Caco-2 (cell line): ENCODE results near the gene STK10. TPM values are rescaled to one million over a fixed set of nuclear protein-coding genes. Genes with fewer than 3 reads are reported as not detected.

ENCODE experiments used
- BruUV-seq: library from RNA; stranded (reverse); fragments of 400-500 nt; replicated peaks from 2 replicates; lab custom pipeline; 2021; lab: Mats Ljungman, UMichigan
- CTCF ChIA-PET: fragments of 300-600 bp; sonication (Branson Sonifier 250); formaldehyde crosslinking; loops from one replicate; lab custom pipeline; 2022; ENCODE audit warnings: antibody characterized with exemption; lab: Charles Lee
- POLR2A ChIA-PET: fragments of 300-600 bp; sonication (Branson Sonifier 250); formaldehyde crosslinking; loops from one replicate; lab custom pipeline; 2022; ENCODE audit warnings: antibody characterized with exemption; lab: Charles Lee
- DNase-seq, 2 experiments: peaks; one replicate each; pipeline versions ENCODE4 v3.0.0 to v3.0.0-alpha.2; 2020 to 2022
- H3K27me3 ChIP-seq: replicated peaks from 2 replicates; pipeline ENCODE4 v1.6.0; 2011; ENCODE audit warnings: low read length; ENCODE audit not compliant: control insufficient read depth, insufficient read depth
- H3K36me3 ChIP-seq: 2 replicates; pipeline ENCODE4 v1.5.1; 2011; ENCODE audit warnings: low read length; ENCODE audit not compliant: control insufficient read depth, insufficient read depth
- H3K4me1 ChIP-seq: fragments of 250-450 bp; sonication (Bioruptor Pico); 2 replicates; pipeline ENCODE4 v1.5.1; 2020; ENCODE audit warnings: mild to moderate bottlenecking
- H3K4me3 ChIP-seq: 2 replicates; pipeline ENCODE4 v1.5.1; 2011; ENCODE audit warnings: low read depth, mild to moderate bottlenecking, control low read depth, low read length
- H3K9me3 ChIP-seq: fragments of 250-450 bp; sonication (Bioruptor Pico); 2 replicates; pipeline ENCODE4 v1.5.1; 2020; ENCODE audit warnings: mild to moderate bottlenecking, moderate library complexity
- H3K27ac Mint-ChIP-seq: one replicate; pipeline ENCODE4 v1.8.0; 2022; ENCODE audit warnings: mixed read lengths; ENCODE audit not compliant: unreplicated experiment
- H3K27me3 Mint-ChIP-seq: one replicate; pipeline ENCODE4 v1.8.0; 2022; ENCODE audit warnings: mixed read lengths; ENCODE audit not compliant: insufficient read depth, unreplicated experiment
- H3K36me3 Mint-ChIP-seq: one replicate; pipeline ENCODE4 v1.8.0; 2022; ENCODE audit warnings: mild to moderate bottlenecking, mixed read lengths; ENCODE audit not compliant: insufficient read depth, unreplicated experiment
- H3K4me1 Mint-ChIP-seq: one replicate; pipeline ENCODE4 v1.8.0; 2022; ENCODE audit warnings: low read depth, mixed read lengths; ENCODE audit not compliant: unreplicated experiment
- H3K4me3 Mint-ChIP-seq: one replicate; pipeline ENCODE4 v1.8.0; 2022; ENCODE audit warnings: mild to moderate bottlenecking, moderate library complexity, mixed read lengths; ENCODE audit not compliant: unreplicated experiment
- H3K9me3 Mint-ChIP-seq: one replicate; pipeline ENCODE4 v1.8.0; 2022; ENCODE audit warnings: mixed read lengths; ENCODE audit not compliant: unreplicated experiment
- CTCF ChIP-seq, 2 experiments: fragments of 200-600 bp in 1 of 2; IDR thresholded peaks; 1 replicate in 1 of 2; 2 replicates in 1 of 2; pipeline versions ENCODE4 v1.5.1 to v1.8.0; 2011 to 2022; ENCODE audit warnings: antibody characterized with exemption in 1 of 2, control low read depth in 1 of 2, inconsistent platforms in 1 of 2, low read depth in 1 of 2, low read length in 1 of 2, mild to moderate bottlenecking in 1 of 2, moderate library complexity in 1 of 2; ENCODE audit not compliant: insufficient read depth in 1 of 2, severe bottlenecking in 1 of 2, unreplicated experiment in 1 of 2
- intact Hi-C: fragments of 100-400 bp; cut with micrococcal nuclease; formaldehyde crosslinking; loops from one replicate; pipeline ENCODE4 v1.10.0; 2022; ENCODE audit not compliant: unreplicated experiment
- total RNA-seq: library from RNA; stranded (reverse); gene quantifications from 2 replicates; pipeline ENCODE4 v1.2.3, GENCODE V29; 2022

STK10 gene
- total RNA-seq, 1 experiment from 2014 or later = 10.3 TPM

DNA sequence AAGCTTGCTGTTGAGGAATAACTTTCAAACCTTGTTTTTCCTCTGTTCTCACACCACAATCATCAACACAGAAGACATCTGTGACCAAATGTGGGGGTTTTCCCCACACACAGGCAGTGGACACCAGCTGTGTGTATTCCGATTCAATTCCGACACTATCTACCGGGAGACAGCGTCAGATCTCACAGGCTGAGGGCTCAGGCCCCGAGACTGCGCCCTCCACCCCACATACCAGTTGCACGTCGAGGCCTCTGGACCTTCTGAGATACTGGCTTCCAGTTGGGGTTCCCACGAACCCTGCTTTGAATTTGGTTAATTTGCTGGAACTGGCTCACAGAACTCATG is 41.3 kb downstream of the STK10 start:
- Mint-ChIP-seq H3K4me1 (peaks cover 58% of the 10 kb centered on the region), H3K27me3 (no peaks in the 10 kb centered on the region), H3K27ac (peak overlapping the region; percentile 9), H3K9me3 (no peaks in the 10 kb centered on the region), H3K4me3 (no peak overlapping the region), H3K36me3 (peaks cover 10% of the 10 kb centered on the region)
- TF ChIP-seq CTCF (IDR thresholded peaks at IDR 0.05; ENCODE audit: insufficient read depth in 1 of 2, low read depth in 1 of 2, low read length in 1 of 2, severe bottlenecking in 1 of 2, unreplicated experiment in 1 of 2) = no peak
- intact Hi-C loops = no loop called here
- Histone ChIP-seq H3K36me3 (no peaks in the 10 kb centered on the region), H3K27me3 (no peaks in the 10 kb centered on the region), H3K4me3 (no peak overlapping the region), H3K9me3 (no peaks in the 10 kb centered on the region), H3K4me1 (peaks cover 53% of the 10 kb centered on the region)
- CTCF ChIA-PET = no interaction called here
- no peak for DNase-seq
- no TSS peak for BruUV-seq
- POLR2A ChIA-PET = no interaction called here

DNA sequence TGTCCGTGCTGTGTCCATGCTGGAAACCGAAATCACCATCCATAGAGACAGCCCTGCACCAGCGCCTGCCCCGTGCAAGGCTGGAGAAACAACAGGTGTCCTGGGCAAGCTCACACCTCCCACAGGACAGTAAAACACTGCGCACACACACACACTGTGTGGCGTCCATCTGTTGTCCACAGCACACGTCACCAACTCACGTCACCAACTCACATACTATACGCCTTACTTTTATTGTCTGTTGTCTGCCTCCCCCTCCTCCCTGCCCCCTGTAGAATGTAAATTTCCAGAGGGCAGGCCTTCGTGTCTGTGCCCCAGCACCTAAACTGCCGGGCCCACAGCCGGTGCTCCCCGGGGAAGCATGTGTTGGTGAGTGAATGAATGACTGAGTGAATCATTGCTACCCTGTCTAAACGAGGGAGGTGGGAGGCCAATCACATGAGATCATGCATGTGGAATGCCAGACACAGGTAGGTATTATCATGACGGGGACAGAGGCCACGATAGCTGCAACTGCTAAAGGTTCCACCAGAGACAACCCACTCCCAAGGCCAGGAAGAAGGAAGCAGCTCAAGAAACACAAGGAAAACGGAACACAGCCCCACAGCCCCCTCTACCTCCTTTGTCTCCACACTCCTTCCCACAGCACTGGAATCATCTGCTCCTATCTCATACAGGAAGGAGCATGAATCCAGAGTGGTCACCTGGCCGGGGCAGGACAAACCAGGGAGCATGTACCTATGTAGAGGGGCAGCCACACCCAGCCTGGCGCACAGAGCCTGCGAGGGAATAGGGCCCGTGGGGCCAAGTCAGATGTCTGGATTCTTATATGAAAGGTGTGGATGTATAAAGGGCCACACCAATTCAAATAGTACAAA is 41.9 kb downstream of the STK10 start:
- Mint-ChIP-seq H3K9me3 (no peaks in the 10 kb centered on the region), H3K27ac (peak overlapping the region; percentile 74), H3K4me1 (peaks cover 60% of the 10 kb centered on the region), H3K4me3 (no peak overlapping the region), H3K36me3 (peaks cover 10% of the 10 kb centered on the region), H3K27me3 (no peaks in the 10 kb centered on the region)
- BruUV-seq = no TSS peak
- peak; percentile 24 to 57 for DNase-seq
- intact Hi-C loops = no loop called here
- Histone ChIP-seq H3K4me3 (no peak overlapping the region), H3K9me3 (no peaks in the 10 kb centered on the region), H3K36me3 (no peaks in the 10 kb centered on the region), H3K4me1 (peaks cover 57% of the 10 kb centered on the region), H3K27me3 (no peaks in the 10 kb centered on the region)
- no peak for TF ChIP-seq CTCF (IDR thresholded peaks at IDR 0.05; ENCODE audit: insufficient read depth in 1 of 2, low read depth in 1 of 2, low read length in 1 of 2, severe bottlenecking in 1 of 2, unreplicated experiment in 1 of 2)
- POLR2A ChIA-PET = interaction anchor here (0.5 to 0.6 kb wide), 2 partner anchors 27 to 40 kb away, joined by 3 read pairs; no protein-coding TSS in a partner anchor
- CTCF ChIA-PET = no interaction called here

- no peak overlapping the region for H3K4me3 ChIP-seq
- POLR2A ChIA-PET = interaction anchor here (0.5 kb wide), 1 partner anchor 28 kb away, joined by 3 read pairs; no protein-coding TSS in a partner anchor
- no peak for DNase-seq
- intact Hi-C loops = loop anchor here (5.0 kb wide), 1 partner anchor 42 kb away; the partner anchor contains the start of gene STK10
- H3K27me3 ChIP-seq = no peaks in the 10 kb centered on the region
- Mint-ChIP-seq H3K4me3 (no peak overlapping the region), H3K4me1 (peaks cover 66% of the 10 kb centered on the region), H3K9me3 (no peaks in the 10 kb centered on the region), H3K27ac (peak overlapping the region; percentile 88), H3K27me3 (no peaks in the 10 kb centered on the region), H3K36me3 (peaks cover 10% of the 10 kb centered on the region)
- TF ChIP-seq CTCF (IDR thresholded peaks at IDR 0.05; ENCODE audit: insufficient read depth in 1 of 2, low read depth in 1 of 2, low read length in 1 of 2, severe bottlenecking in 1 of 2, unreplicated experiment in 1 of 2) = no peak
- no TSS peak for BruUV-seq
- no peaks in the 10 kb centered on the region for H3K36me3 ChIP-seq
- peaks cover 57% of the 10 kb centered on the region for H3K4me1 ChIP-seq
- no peaks in the 10 kb centered on the region for H3K9me3 ChIP-seq
- CTCF ChIA-PET = interaction anchor here (0.6 kb wide), 1 partner anchor 8 kb away, joined by 4 read pairs; no protein-coding TSS in a partner anchor
These were observed 42.8 kb downstream of the STK10 start for GRCh38 chr5:172144931-172145869.
